ENCODE results near the gene TENM3. TPM values are rescaled to one million over a fixed set of nuclear protein-coding genes. Genes with fewer than 3 reads are reported as not detected.

TENM3 gene
- total RNA-seq, 4 donors from 2014 or later: 0.69 to 8.2 (median 2.3) TPM

- intact Hi-C loops (cut with DNase I; ENCODE audit: low total_unique reads): no loop called here
- WGBS, 2 donors: 93% methylated on average over 8 of the region's 8 CpGs
Observed at GRCh38 chr4:182775075-182775474, 531.9 kb downstream of the TENM3 start.

DNA sequence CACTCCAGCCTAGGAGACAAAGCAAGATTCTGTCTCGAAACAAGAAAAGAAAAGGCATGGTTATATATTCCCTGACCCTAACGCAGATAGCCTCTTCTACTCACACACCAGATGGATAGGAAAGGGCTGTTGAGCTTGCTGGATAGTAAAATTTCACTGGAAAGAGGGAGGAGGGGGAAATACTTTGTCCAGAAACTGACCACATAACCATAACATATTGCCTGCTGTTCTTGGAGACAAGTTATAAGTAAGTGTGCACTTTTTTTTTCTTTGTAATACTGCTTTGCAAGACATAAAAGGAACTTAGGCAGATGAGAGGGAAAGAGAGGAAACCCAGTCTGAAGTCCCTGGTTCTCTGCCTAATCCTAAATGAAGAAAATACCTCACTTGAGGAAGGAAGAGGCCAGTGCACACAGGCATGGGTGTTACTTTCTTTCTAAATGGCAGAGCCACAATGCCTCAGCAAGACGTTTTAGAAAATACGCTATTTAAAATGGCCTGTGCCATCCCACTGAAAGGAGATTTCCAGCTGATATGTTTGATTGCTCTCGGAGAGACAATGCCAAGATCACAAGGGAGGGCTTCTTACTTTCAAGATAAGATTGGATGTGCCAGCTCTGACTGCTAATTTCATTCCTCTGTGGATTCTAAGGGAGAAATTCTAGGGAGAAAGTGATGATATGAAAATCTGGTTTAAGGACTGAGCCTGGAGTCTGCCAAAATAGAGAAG is 533.3 kb downstream of the TENM3 start:
- TF ChIP-seq, protein P1, sequence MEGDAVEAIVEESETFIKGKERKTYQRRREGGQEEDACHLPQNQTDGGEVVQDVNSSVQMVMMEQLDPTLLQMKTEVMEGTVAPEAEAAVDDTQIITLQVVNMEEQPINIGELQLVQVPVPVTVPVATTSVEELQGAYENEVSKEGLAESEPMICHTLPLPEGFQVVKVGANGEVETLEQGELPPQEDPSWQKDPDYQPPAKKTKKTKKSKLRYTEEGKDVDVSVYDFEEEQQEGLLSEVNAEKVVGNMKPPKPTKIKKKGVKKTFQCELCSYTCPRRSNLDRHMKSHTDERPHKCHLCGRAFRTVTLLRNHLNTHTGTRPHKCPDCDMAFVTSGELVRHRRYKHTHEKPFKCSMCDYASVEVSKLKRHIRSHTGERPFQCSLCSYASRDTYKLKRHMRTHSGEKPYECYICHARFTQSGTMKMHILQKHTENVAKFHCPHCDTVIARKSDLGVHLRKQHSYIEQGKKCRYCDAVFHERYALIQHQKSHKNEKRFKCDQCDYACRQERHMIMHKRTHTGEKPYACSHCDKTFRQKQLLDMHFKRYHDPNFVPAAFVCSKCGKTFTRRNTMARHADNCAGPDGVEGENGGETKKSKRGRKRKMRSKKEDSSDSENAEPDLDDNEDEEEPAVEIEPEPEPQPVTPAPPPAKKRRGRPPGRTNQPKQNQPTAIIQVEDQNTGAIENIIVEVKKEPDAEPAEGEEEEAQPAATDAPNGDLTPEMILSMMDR (IDR thresholded peaks at IDR 0.05): no peak
- TF ChIP-seq POLR2A (IDR thresholded peaks at IDR 0.05): no peak
- WGBS, 2 donors: 71 to 83% methylated on average over 5 of the region's 5 CpGs
- intact Hi-C loops (cut with DNase I; ENCODE audit: low total_unique reads): no loop called here
- DNase-seq (ENCODE audit: low spot score in 2 of 2): no peak
- H3K4me3 ChIP-seq (ENCODE audit: low read depth, poor library complexity, severe bottlenecking): no peak overlapping the region

More at GRCh38 chr4:182775075-182775474, 531.9 kb downstream of the TENM3 start:
- no peak for DNase-seq (ENCODE audit: low spot score in 2 of 2)
- TF ChIP-seq POLR2A (IDR thresholded peaks at IDR 0.05): no peak
- H3K4me3 ChIP-seq (ENCODE audit: low read depth, poor library complexity, severe bottlenecking): no peak overlapping the region

DNA sequence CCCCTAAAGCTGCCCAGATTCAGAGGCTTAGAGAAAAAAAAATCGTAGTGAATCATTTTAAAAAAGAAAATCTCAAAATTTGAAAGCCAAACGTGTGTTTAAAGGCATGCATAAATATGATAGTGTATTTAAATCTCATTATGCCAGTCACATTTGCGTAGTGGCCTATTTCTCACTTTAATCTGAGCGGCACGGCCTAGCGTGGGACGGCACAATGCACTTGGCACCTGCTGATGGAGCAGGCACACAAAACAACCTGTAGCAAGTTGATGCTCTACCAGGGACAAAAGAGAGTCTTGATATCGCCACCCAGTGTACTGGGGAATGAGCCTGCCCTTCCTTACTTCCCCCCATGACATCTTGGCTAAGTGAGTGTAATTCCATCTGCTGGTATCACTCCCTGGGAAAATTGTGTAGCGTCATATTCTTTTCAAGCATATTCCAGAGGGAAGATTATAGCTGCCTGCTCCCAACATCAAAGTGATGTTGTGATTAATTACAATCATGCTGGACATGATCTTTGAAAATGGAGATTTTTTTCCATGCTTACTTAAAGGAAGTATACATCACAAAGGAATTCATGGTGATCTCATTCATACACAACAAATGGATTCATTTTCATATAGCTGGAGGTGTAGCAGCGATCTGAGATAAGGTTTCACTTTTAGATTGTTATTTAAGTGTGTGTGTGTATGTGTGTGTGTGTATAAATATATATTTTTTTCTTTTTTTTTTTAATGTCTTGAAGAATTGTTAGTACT is 535.2 kb downstream of the TENM3 start:
- no peak for DNase-seq (ENCODE audit: low spot score in 2 of 2)
- TF ChIP-seq POLR2A (IDR thresholded peaks at IDR 0.05): no peak
- TF ChIP-seq, protein P1 (IDR thresholded peaks at IDR 0.05): no peak
- H3K4me3 ChIP-seq (ENCODE audit: low read depth, poor library complexity, severe bottlenecking): no peak overlapping the region
- WGBS, 2 donors: 79 to 83% methylated on average over 10 of the region's 10 CpGs
- intact Hi-C loops (cut with DNase I; ENCODE audit: low total_unique reads): no loop called here

- TF ChIP-seq, protein P1 (IDR thresholded peaks at IDR 0.05): no peak
- TF ChIP-seq POLR2A (IDR thresholded peaks at IDR 0.05): no peak
- no peak overlapping the region for H3K4me3 ChIP-seq (ENCODE audit: low read depth, poor library complexity, severe bottlenecking)
- DNase-seq (ENCODE audit: low spot score in 2 of 2): no peak
- intact Hi-C loops (cut with DNase I; ENCODE audit: low total_unique reads): no loop called here
- WGBS, 2 donors: 91 to 97% methylated on average over 6 of the region's 6 CpGs
Observed at GRCh38 chr4:182786991-182787390, 543.8 kb downstream of the TENM3 start.

GRCh38 chr4:182788201-182788600 is 545.0 kb downstream of the TENM3 start:
- H3K4me3 ChIP-seq (ENCODE audit: low read depth, poor library complexity, severe bottlenecking): no peak overlapping the region
- WGBS, 2 donors: 76 to 79% methylated on average over 7 of the region's 7 CpGs
- TF ChIP-seq POLR2A (IDR thresholded peaks at IDR 0.05): no peak
- intact Hi-C loops (cut with DNase I; ENCODE audit: low total_unique reads): no loop called here
- no peak for DNase-seq (ENCODE audit: low spot score in 2 of 2)

- 81 to 83% methylated on average over 7 of the region's 7 CpGs for WGBS, 2 donors
- DNase-seq (ENCODE audit: low spot score in 2 of 2): no peak
- TF ChIP-seq POLR2A (IDR thresholded peaks at IDR 0.05): no peak
- intact Hi-C loops (cut with DNase I; ENCODE audit: low total_unique reads): no loop called here
- H3K4me3 ChIP-seq (ENCODE audit: low read depth, poor library complexity, severe bottlenecking): no peak overlapping the region
Observed at GRCh38 chr4:182789529-182789928, 546.3 kb downstream of the TENM3 start.

DNA sequence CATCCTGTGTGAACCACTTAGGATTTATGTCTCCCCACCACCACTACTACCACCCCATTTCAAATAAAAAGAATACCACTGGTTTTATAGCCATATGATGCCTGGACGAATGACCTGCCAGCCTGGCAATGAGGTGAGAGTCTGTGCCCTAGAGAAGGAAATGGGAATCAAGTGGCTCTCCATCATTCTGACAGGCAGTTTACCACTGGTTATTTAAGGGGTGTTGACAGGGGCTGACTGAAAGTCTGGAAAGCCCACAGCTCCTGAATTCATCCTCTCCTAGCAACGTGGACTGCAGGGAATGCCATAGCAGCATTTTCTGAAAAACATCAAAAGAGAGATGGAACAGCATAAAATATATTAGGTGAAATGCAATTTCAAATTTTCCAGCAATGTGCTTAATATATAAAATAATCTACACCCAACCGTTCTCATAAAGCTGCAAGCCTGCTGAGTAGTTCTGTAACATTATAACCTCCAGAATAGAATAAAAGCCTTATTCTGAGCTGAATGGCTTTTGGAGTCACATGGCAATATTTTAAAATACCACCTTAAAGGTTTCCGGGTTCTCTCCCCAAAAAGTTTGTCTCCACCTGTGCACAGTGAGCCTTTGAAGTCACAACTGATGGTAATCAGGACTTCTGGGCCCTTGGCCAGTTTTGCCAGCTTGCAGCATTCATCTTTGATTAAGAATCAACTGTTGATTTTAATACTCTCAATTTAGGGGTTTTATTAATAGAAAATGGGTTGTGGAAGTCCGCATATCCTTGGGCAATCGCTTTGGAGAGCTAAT is 552.4 kb downstream of the TENM3 start:
- TF ChIP-seq, protein P1 (IDR thresholded peaks at IDR 0.05): no peak
- TF ChIP-seq POLR2A (IDR thresholded peaks at IDR 0.05): no peak
- intact Hi-C loops (cut with DNase I; ENCODE audit: low total_unique reads): no loop called here
- 36 to 54% methylated on average over 6 of the region's 6 CpGs for WGBS, 2 donors
- H3K4me3 ChIP-seq (ENCODE audit: low read depth, poor library complexity, severe bottlenecking): no peak overlapping the region
- no peak for DNase-seq (ENCODE audit: low spot score in 2 of 2)

All from lower leg skin (tissue), 4 donors.